ENCODE measurements around the gene FAM163A.

Gene FAM163A

DNA sequence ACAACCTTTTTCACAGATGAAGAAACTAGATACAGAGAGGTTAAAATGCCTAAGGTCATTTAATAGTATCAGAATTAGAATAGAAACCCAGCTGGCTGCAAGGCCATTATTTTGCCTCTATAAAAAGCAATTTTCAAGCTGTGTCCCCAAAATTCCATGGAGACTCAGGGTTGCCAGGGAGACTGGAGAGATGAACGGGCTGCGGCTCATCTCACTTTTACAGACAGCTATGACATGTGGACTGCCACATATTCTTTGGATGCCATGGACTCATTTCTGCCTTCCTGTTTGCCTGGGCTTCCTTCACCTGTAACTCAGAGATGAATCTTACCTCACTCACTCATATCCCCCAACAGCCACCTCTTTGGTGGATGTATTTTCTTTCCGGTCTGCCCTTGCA, 117.6 kb downstream of the FAM163A start:
- no peak for DNase-seq

DNA sequence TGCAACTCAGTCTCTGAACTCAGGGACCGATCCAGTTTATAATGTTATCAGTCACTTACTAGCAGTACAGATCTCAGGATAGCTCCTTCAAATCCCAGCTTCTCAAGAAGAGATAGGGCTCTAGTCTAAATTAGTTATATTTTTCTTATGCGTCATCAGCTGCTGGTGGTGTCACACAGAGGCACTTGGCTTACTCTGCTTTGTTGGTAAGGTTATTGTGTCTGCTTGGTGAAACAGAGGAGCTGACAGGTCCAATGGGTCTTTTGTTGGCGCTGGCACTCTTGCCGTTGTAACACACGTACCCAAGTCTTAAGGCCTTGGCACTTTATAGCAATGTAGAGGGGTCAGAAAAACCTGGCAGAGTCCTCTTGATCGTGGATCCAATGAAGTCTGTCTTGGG, 122.3 kb downstream of the FAM163A start:
- DNase-seq, result no peak

Data from OCI-M1 (cell line).